ENCODE measurements around the gene PIP5K1B. TPM values are rescaled to one million over a fixed set of nuclear protein-coding genes. Genes with fewer than 3 reads are reported as not detected.

Gene PIP5K1B
- total and polyA plus RNA-seq, 2 donors (not counting 1 experiment from before 2014, with no cell fraction given): 11.8 to 24.1 TPM

- H2AFZ ChIP-seq (ENCODE audit: insufficient read depth, low read depth, low read length, poor library complexity, severe bottlenecking): no peak overlapping the region
- no peaks in the 10 kb centered on the region for H3K9me3 ChIP-seq (ENCODE audit: control extremely low read depth in 1 of 3, control insufficient read depth in 2 of 3, insufficient read depth in 1 of 3, low read length in 2 of 3)
- 83% methylated on average over 3 of the region's 4 CpGs for WGBS (ENCODE audit: insufficient coverage)
- H3K27ac ChIP-seq (ENCODE audit: low read length in 2 of 2): no peak overlapping the region
- peaks cover 25% of the 10 kb centered on the region for H3K4me1 Mint-ChIP-seq
- H3K4me1 ChIP-seq (ENCODE audit: control insufficient read depth in 2 of 2, insufficient read depth in 2 of 2, low read length in 2 of 2): peaks cover 0 to 6% of the 10 kb centered on the region in 2 donors
- DNase-seq (no peak), ATAC-seq (ENCODE audit: low read depth) (no peak)
- H3K27me3 Mint-ChIP-seq: no peaks in the 10 kb centered on the region
- H4K20me1 ChIP-seq (ENCODE audit: control insufficient read depth, insufficient read depth, low read length, poor library complexity, severe bottlenecking): peaks cover 55% of the 10 kb centered on the region
- H3K9ac ChIP-seq (ENCODE audit: low read length): no peak overlapping the region
- no peak overlapping the region for H3K4me2 ChIP-seq (replicated peaks; ENCODE audit: low read depth, low read length, poor library complexity, severe bottlenecking)
- H3K4me3 ChIP-seq (ENCODE audit: control extremely low read depth in 1 of 5, extremely low read depth in 1 of 5, insufficient read depth in 1 of 5, low read depth in 2 of 5, low read length in 4 of 5): no peak overlapping the region
- H3K4me3 Mint-ChIP-seq: no peak overlapping the region
- TF ChIP-seq EZH2 (IDR thresholded peaks at IDR 0.05; ENCODE audit: borderline replicate concordance, insufficient read depth, low read depth, low read length, poor library complexity, severe bottlenecking) (no peak), CTCF (IDR thresholded peaks at IDR 0.05) (no peak)
- intact Hi-C loops (cut with micrococcal nuclease): loop anchor here (5.0 kb wide), 1 partner anchor 33 kb away; the partner anchor contains the start of gene PIP5K1B
- H3K27me3 ChIP-seq (replicated peaks in 1 of 4; ENCODE audit: control extremely low read depth in 1 of 4, control insufficient read depth in 3 of 4, insufficient read depth in 4 of 4, low read length in 3 of 4): no peaks in the 10 kb centered on the region
- no peaks in the 10 kb centered on the region for H3K9me3 Mint-ChIP-seq (ENCODE audit: insufficient read depth)
- peaks cover 84% of the 10 kb centered on the region for H3K79me2 ChIP-seq (ENCODE audit: control insufficient read depth, insufficient read depth, low read length)
- H3K36me3 ChIP-seq (replicated peaks in 1 of 2; ENCODE audit: control extremely low read depth in 1 of 2, control insufficient read depth in 1 of 2, extremely low read depth in 1 of 2, insufficient read depth in 2 of 2, low read length in 1 of 2): peaks cover 0 to 24% of the 10 kb centered on the region in 2 experiments
- CTCF ChIA-PET: interaction anchor here (0.7 to 0.9 kb wide), 3 partner anchors 9 to 20 kb away, joined by 3 read pairs; no protein-coding TSS in a partner anchor
- POLR2A ChIA-PET: interaction anchor here (0.6 kb wide), 1 partner anchor 13 kb away, joined by 4 read pairs; no protein-coding TSS in a partner anchor
- no peak overlapping the region for H3K27ac Mint-ChIP-seq
Measured at GRCh38 chr9:68740561-68740960, 35.5 kb downstream of the PIP5K1B start.

- peaks cover 0 to 6% of the 10 kb centered on the region in 2 donors for H3K4me1 ChIP-seq (ENCODE audit: control insufficient read depth in 2 of 2, insufficient read depth in 2 of 2, low read length in 2 of 2)
- Mint-ChIP-seq H3K27me3 (no peaks in the 10 kb centered on the region), H3K9me3 (ENCODE audit: insufficient read depth) (no peaks in the 10 kb centered on the region), H3K4me1 (peaks cover 21% of the 10 kb centered on the region), H3K27ac (no peak overlapping the region), H3K4me3 (no peak overlapping the region)
- peaks cover 0 to 24% of the 10 kb centered on the region in 2 experiments for H3K36me3 ChIP-seq (replicated peaks in 1 of 2; ENCODE audit: control extremely low read depth in 1 of 2, control insufficient read depth in 1 of 2, extremely low read depth in 1 of 2, insufficient read depth in 2 of 2, low read length in 1 of 2)
- ChIA-PET CTCF (no interaction called here), POLR2A (no interaction called here)
- peaks cover 81% of the 10 kb centered on the region for H3K79me2 ChIP-seq (ENCODE audit: control insufficient read depth, insufficient read depth, low read length)
- no peak overlapping the region for H2AFZ ChIP-seq (ENCODE audit: insufficient read depth, low read depth, low read length, poor library complexity, severe bottlenecking)
- H3K27ac ChIP-seq (ENCODE audit: low read length in 2 of 2): no peak overlapping the region
- TF ChIP-seq EZH2 (IDR thresholded peaks at IDR 0.05; ENCODE audit: borderline replicate concordance, insufficient read depth, low read depth, low read length, poor library complexity, severe bottlenecking): no peak
- TF ChIP-seq CTCF (IDR thresholded peaks at IDR 0.05): no peak
- H3K27me3 ChIP-seq (replicated peaks in 1 of 4; ENCODE audit: control extremely low read depth in 1 of 4, control insufficient read depth in 3 of 4, insufficient read depth in 4 of 4, low read length in 3 of 4): no peaks in the 10 kb centered on the region
- H3K9me3 ChIP-seq (ENCODE audit: control extremely low read depth in 1 of 3, control insufficient read depth in 2 of 3, insufficient read depth in 1 of 3, low read length in 2 of 3): no peaks in the 10 kb centered on the region
- 100% methylated on average over 2 of the region's 4 CpGs for WGBS (ENCODE audit: insufficient coverage)
- H3K9ac ChIP-seq (ENCODE audit: low read length): no peak overlapping the region
- H4K20me1 ChIP-seq (ENCODE audit: control insufficient read depth, insufficient read depth, low read length, poor library complexity, severe bottlenecking): peaks cover 57% of the 10 kb centered on the region
- DNase-seq: no peak
- ATAC-seq (ENCODE audit: low read depth): no peak
- intact Hi-C loops (cut with micrococcal nuclease): loop anchor here (5.0 kb wide), 1 partner anchor 34 kb away; the partner anchor contains the start of gene PIP5K1B
- no peak overlapping the region for H3K4me2 ChIP-seq (replicated peaks; ENCODE audit: low read depth, low read length, poor library complexity, severe bottlenecking)
- H3K4me3 ChIP-seq (ENCODE audit: control extremely low read depth in 1 of 5, extremely low read depth in 1 of 5, insufficient read depth in 1 of 5, low read depth in 2 of 5, low read length in 4 of 5): no peak overlapping the region
Measured at GRCh38 chr9:68741234-68741633, 36.2 kb downstream of the PIP5K1B start.

All from B cell (primary cell).